Adrenal gland (tissue), 19 donors: ENCODE data around the gene UHMK1. TPM values are rescaled to one million over a fixed set of nuclear protein-coding genes. Genes with fewer than 3 reads are reported as not detected.
"Not testable (repeated sequence)": the region's sequence is repeated elsewhere in the genome, so short reads cannot be mapped to it uniquely, and the experiment has no call there.

Source experiments
- DNase-seq, 7 donors: peaks; one replicate each; pipeline ENCODE4 v3.0.0-alpha.2; 2019 to 2020
- H3K27ac ChIP-seq, 5 donors: fragments of 200-600 bp; sonication (generic) in 4 of 5; 1 replicate in 3 of 5; 2 replicates in 2 of 5; pipeline versions ENCODE4 v1.5.1 to v1.8.0; 2016 to 2020; ENCODE audit warnings: mild to moderate bottlenecking in 1 of 5
- H3K27me3 ChIP-seq: fragments of 200-600 bp; 2 replicates; pipeline ENCODE4 v1.8.0; 2021
- H3K36me3 ChIP-seq, 2 donors: fragments of 200-600 bp; replicated peaks in 1 of 2; 1 replicate in 1 of 2; 2 replicates in 1 of 2; pipeline versions ENCODE4 v1.5.1 to v1.8.0; 2018 to 2022
- H3K4me1 ChIP-seq, 2 donors: fragments of 200-600 bp; replicated peaks in 1 of 2; 1 replicate in 1 of 2; 2 replicates in 1 of 2; pipeline versions ENCODE4 v1.5.1 to v1.8.0; 2018 to 2021
- H3K4me3 ChIP-seq, 4 donors: fragments of 200-600 bp; sonication (generic) in 3 of 4; one replicate each; pipeline ENCODE4 v1.5.1; 2016 to 2018
- H3K9me3 ChIP-seq, 3 donors: fragments of 200-600 bp; sonication (generic) in 1 of 3; replicated peaks in 1 of 3; 1 replicate in 2 of 3; 2 replicates in 1 of 3; pipeline versions ENCODE4 v1.5.1 to v1.8.0; 2016 to 2021
- CTCF ChIP-seq, 6 experiments: fragments of 450-650 bp in 4 of 6; fragments of 200-600 bp in 2 of 6; sonication (generic) in 1 of 6; IDR thresholded peaks; 1 replicate in 5 of 6; 2 replicates in 1 of 6; pipeline versions ENCODE4 v1.5.1 to v1.8.0; 2016 to 2021; ENCODE audit warnings: antibody characterized with exemption in 6 of 6, mild to moderate bottlenecking in 2 of 6, moderate library complexity in 1 of 6
- POLR2A ChIP-seq, 2 donors: fragments of 450-650 bp; IDR thresholded peaks; one replicate each; pipeline ENCODE4 v1.6.1; 2017; ENCODE audit warnings: antibody characterized with exemption in 2 of 2, mild to moderate bottlenecking in 2 of 2, moderate library complexity in 1 of 2
- WGBS, 4 donors: extraction: QIAGEN DNeasy Blood & Tissue Kit in 2 of 4; methylation state at CpG; one replicate each; pipeline versions ENCODE4 v1.1.5 to v1.1.7; 2013 to 2017; 5-methylcytosine and 5-hydroxymethylcytosine counted together
- intact Hi-C, 2 donors: fragments of 100-400 bp; cut with DNase I; formaldehyde crosslinking; loops; one replicate each; pipeline versions ENCODE4 v1.14.1 to v1.15.0; 2022 to 2023
- long read RNA-seq, 10 donors: library from polyadenylated mRNA in 3 of 10; unstranded in 2 of 10; stranded (forward) in 1 of 10; transcript quantifications; one replicate each; pipeline ENCODE4 v2.0.0 and lab custom pipeline, GENCODE V29; 2021 to 2026
- polyA plus RNA-seq, 3 donors: library from polyadenylated mRNA; stranded (reverse); fragments of 200-250 nt in 2 of 3; fragments of 350-450 nt in 1 of 3; fragmentation: Illumina TruSeq in 1 of 3; extraction: RNeasy Lipid Tissue Mini Kit (QIAGEN cat#74804) in 1 of 3; gene quantifications; one replicate each; pipeline ENCODE4 v1.2.3, GENCODE V29; 2013 to 2014
- total RNA-seq, 9 donors: library from RNA; depleted of rRNA in 4 of 9; stranded (reverse); fragments of >200 nt in 4 of 9; fragments of 120-200 nt in 1 of 9; fragmentation: NEBNext Ultra II Directional in 1 of 9; extraction: Animal tissue kit (Norgen Biotek cat#: 25700) in 1 of 9; gene quantifications; one replicate each; pipeline versions ENCODE4 v1.1.0 to v1.2.4, GENCODE V29; 2013 to 2023
- donor health status: healthy with polysubstance abuse.
- donor health status: Bipolar disorder and iron deficiency.
- donor health status: DM: yes; HTN: yes; CAD: no.
- donor health status: DM: no; HTN: no; CAD: no.
- donor health status: DM: no; HTN: no; CAD: no.
- donor health status: DM: yes; HTN: yes; CAD: no.

The UHMK1 gene
- total RNA-seq (10 to 100 TPM; 46.0 to 81.6 (median 58.8) TPM), polyA plus RNA-seq (10 to 100 TPM in 2 of 3 donors, 1 to 10 TPM in 1; 9.5 to 48.4 (median 12.0) TPM)
- long read RNA-seq, donor 1, full-length matches to known transcripts, result 12 of 12 reads
- long read RNA-seq, donor 1, partial matches to known transcripts, result 0 of 12 reads
- long read RNA-seq, donor 1, other reads (novel, unspliced or antisense), result 0 of 12 reads
- long read RNA-seq, donor 2, full-length matches to known transcripts, result 11 of 11 reads
- long read RNA-seq, donor 2, partial matches to known transcripts, result 0 of 11 reads
- long read RNA-seq, donor 2, other reads (novel, unspliced or antisense), result 0 of 11 reads
- long read RNA-seq, donor 3, full-length matches to known transcripts, result 7 of 7 reads
- long read RNA-seq, donor 3, partial matches to known transcripts, result 0 of 7 reads
- long read RNA-seq, donor 3, other reads (novel, unspliced or antisense), result 0 of 7 reads
- long read RNA-seq, donor 4, full-length matches to known transcripts, result 14 of 18 reads
- long read RNA-seq, donor 4, partial matches to known transcripts, result 1 of 18 reads
- long read RNA-seq, donor 4, other reads (novel, unspliced or antisense), result 3 of 18 reads
- long read RNA-seq, donor 5, full-length matches to known transcripts, result 18 of 25 reads
- long read RNA-seq, donor 5, partial matches to known transcripts, result 0 of 25 reads
- long read RNA-seq, donor 5, other reads (novel, unspliced or antisense), result 7 of 25 reads
- long read RNA-seq, donor 6, full-length matches to known transcripts, result 7 of 12 reads
- long read RNA-seq, donor 6, partial matches to known transcripts, result 0 of 12 reads
- long read RNA-seq, donor 6, other reads (novel, unspliced or antisense), result 5 of 12 reads
- long read RNA-seq, donor 7, full-length matches to known transcripts, result 3 of 3 reads
- long read RNA-seq, donor 7, partial matches to known transcripts, result 0 of 3 reads
- long read RNA-seq, donor 7, other reads (novel, unspliced or antisense), result 0 of 3 reads
- long read RNA-seq, donor 8, full-length matches to known transcripts, result 14 of 14 reads
- long read RNA-seq, donor 8, partial matches to known transcripts, result 0 of 14 reads
- long read RNA-seq, donor 8, other reads (novel, unspliced or antisense), result 0 of 14 reads
- long read RNA-seq, donor 9, full-length matches to known transcripts, result 4 of 78 reads
- long read RNA-seq, donor 9, partial matches to known transcripts, result 74 of 78 reads
- long read RNA-seq, donor 9, other reads (novel, unspliced or antisense), result 0 of 78 reads
- long read RNA-seq, donor 10, full-length matches to known transcripts, result 6 of 6 reads
- long read RNA-seq, donor 10, partial matches to known transcripts, result 0 of 6 reads
- long read RNA-seq, donor 10, other reads (novel, unspliced or antisense), result 0 of 6 reads

DNA sequence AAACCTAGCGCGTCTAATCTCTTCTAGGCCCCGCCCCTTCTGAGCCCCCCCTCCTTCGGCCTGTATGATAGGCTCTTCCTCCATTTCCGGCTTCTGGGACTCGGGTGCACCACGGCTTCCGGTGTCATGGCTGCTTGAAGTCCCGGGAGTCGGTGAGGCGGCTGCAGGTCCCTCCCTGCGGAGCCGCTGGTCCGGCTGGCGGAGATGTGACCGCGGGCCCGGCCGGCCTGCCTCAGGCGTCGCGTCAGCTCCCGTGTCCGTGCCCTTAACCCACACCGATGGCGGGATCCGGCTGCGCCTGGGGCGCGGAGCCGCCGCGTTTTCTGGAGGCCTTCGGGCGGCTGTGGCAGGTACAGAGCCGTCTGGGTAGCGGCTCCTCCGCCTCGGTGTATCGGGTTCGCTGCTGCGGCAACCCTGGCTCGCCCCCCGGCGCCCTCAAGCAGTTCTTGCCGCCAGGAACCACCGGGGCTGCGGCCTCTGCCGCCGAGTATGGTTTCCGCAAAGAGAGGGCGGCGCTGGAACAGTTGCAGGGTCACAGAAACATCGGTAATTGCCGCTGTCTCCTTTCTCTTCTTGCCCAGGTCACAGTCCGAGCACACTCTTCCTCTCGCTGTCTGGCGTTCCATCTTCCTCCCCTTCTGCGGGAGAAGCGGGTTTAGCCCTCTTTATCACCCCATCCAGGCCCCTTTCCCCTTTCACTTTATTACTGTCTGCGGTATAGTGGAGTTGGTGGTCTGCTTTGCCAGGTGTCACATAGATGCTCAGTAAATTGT lies at the start of gene UHMK1:
UHMK1 (plus strand) TSS at position 96 of the 773 bp plus-strand sequence; CDS start at position 279, 183 bp downstream.
- Histone ChIP-seq H3K27ac (peak within 1 kb of the TSS; percentile 88 to 96 (median 90)), H3K36me3 (peaks cover 0 to 26% of the 10 kb centered on the region in 2 donors), H3K4me1 (peaks cover 10 to 31% of the 10 kb centered on the region in 2 donors), H3K27me3 (no peaks in the 10 kb centered on the region), H3K9me3 (no peaks in the 10 kb centered on the region), H3K4me3 (peak within 1 kb of the TSS; percentile 61 to 94 (median 71))
- intact Hi-C loops, result loop anchor here in 1 of 2 donors (10.0 kb wide), 2 partner anchors 117 to 223 kb away; no protein-coding TSS in a partner anchor
- peak; percentile 40 to 74 for TF ChIP-seq POLR2A (IDR thresholded peaks at IDR 0.05)
- no peak for TF ChIP-seq CTCF (IDR thresholded peaks at IDR 0.05)
- 0 to 1% (median 0%) methylated on average over 19 to 61 of the region's 61 CpGs for WGBS, 4 donors
- peak; percentile 90 to 97 (median 94) for DNase-seq

GRCh38 chr1:162454361-162454760 lies 43.3 kb upstream of the UHMK1 start:
- 70 to 96% (median 92%) methylated on average over 1 to 3 of the region's 3 CpGs for WGBS, 4 donors
- H3K36me3 ChIP-seq, H3K4me3 ChIP-seq, H3K4me1 ChIP-seq, H3K27ac ChIP-seq, DNase-seq, H3K27me3 ChIP-seq, intact Hi-C loops, H3K9me3 ChIP-seq: not testable (repeated sequence)

DNA sequence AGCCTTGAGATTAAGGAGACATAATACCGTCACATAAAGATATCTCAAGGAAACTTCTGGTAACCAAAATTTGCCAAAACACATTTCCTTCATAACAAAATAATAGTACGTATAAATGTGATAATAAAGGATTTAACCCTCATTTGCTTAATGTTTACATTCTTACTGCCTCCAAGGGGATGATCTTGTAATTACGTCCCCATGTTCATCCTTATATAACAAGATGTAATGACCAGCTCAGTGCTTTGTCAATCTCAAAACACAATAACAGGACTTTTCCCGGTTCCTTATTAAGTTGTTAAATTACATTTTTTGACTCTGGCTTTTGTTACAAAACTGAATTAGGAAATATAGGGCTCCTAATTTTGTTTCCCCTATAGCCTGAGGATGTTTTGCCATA lies 41.3 kb upstream of the UHMK1 start:
- WGBS, 4 donors, result 78 to 84% (median 83%) methylated on average over 4 of the region's 4 CpGs
- Histone ChIP-seq H3K27ac (no peak overlapping the region), H3K36me3 (no peaks in the 10 kb centered on the region), H3K9me3 (no peaks in the 10 kb centered on the region), H3K27me3 (no peaks in the 10 kb centered on the region), H3K4me1 (no peaks in the 10 kb centered on the region), H3K4me3 (no peak overlapping the region)
- intact Hi-C loops, result no loop called here
- TF ChIP-seq POLR2A (IDR thresholded peaks at IDR 0.05), result no peak
- TF ChIP-seq CTCF (IDR thresholded peaks at IDR 0.05), result no peak
- DNase-seq, result no peak

GRCh38 chr1:162458236-162458635 lies 39.4 kb upstream of the UHMK1 start:
- 84 to 90% (median 86%) methylated on average over 5 of the region's 5 CpGs for WGBS, 4 donors
- Histone ChIP-seq H3K4me1 (no peaks in the 10 kb centered on the region), H3K36me3 (no peaks in the 10 kb centered on the region), H3K27ac (no peak overlapping the region), H3K9me3 (no peaks in the 10 kb centered on the region), H3K27me3 (no peaks in the 10 kb centered on the region), H3K4me3 (no peak overlapping the region)
- intact Hi-C loops, result no loop called here
- TF ChIP-seq CTCF (IDR thresholded peaks at IDR 0.05), result no peak
- DNase-seq, result no peak

- H3K4me1 ChIP-seq, H3K9me3 ChIP-seq, H3K36me3 ChIP-seq, intact Hi-C loops, H3K27me3 ChIP-seq, H3K4me3 ChIP-seq, H3K27ac ChIP-seq, DNase-seq: not testable (repeated sequence)
- WGBS, 4 donors, result 89 to 96% (median 92%) methylated on average over 2 of the region's 2 CpGs
Observed at GRCh38 chr1:162462425-162462824, 35.2 kb upstream of the UHMK1 start.
